GM10248 (cell line): ENCODE results near the gene DTX1.
"Not testable (repeated sequence)": the region's sequence is repeated elsewhere in the genome, so short reads cannot be mapped to it uniquely, and the experiment has no call there.

Source experiments
- CTCF ChIA-PET: fragments of 300-600 bp; sonication (Branson Sonifier 250); formaldehyde crosslinking; extraction: SDS; loops from one replicate; lab custom pipeline; 2021; ENCODE audit warnings: antibody characterized with exemption; lab: Yijun Ruan, JAX
- POLR2A ChIA-PET: fragments of 350-650 bp; sonication (Branson Sonifier 250); formaldehyde crosslinking; extraction: SDS; loops from one replicate; lab custom pipeline; 2020; ENCODE audit warnings: antibody characterized with exemption; lab: Yijun Ruan, JAX
- DNase-seq: peaks from one replicate; pipeline ENCODE4 v3.0.0; 2012; ENCODE audit errors: extremely low spot score
- TF ChIP-seq, protein P1 (sequence below): IDR thresholded peaks from 2 replicates; pipeline ENCODE4 v1.5.1; 2012; ENCODE audit warnings: mild to moderate bottlenecking, low read depth; ENCODE audit errors: extremely low read depth, missing control alignments, control extremely low read depth

DTX1 gene

DNA sequence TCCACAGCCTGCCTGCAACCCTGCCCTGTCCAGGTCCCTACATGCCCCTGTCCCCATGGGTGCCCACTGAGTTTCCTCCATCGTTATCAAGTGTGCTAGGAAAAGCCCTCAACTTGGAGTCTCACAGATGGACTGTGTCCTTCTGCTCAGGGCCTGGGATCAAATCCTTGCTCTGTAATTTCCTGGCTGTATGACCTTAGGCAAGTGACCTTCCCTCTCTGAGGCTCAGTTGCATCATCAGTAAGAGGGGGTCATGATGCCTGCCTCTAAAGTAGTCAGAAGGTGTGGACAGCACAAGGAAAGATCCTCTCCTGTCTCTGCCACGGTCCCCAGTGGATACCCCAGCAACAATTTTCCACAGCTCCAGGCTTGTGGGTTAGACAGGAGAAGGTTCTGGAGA is 56.9 kb downstream of the DTX1 start:
- no peak for DNase-seq
- ChIA-PET CTCF (interaction anchor here (1.0 to 2.9 kb wide), 3 partner anchors 14 to 64 kb away, joined by 3 to 14 read pairs (median 3); no protein-coding TSS in a partner anchor), POLR2A (no interaction called here)
- TF ChIP-seq, protein P1, sequence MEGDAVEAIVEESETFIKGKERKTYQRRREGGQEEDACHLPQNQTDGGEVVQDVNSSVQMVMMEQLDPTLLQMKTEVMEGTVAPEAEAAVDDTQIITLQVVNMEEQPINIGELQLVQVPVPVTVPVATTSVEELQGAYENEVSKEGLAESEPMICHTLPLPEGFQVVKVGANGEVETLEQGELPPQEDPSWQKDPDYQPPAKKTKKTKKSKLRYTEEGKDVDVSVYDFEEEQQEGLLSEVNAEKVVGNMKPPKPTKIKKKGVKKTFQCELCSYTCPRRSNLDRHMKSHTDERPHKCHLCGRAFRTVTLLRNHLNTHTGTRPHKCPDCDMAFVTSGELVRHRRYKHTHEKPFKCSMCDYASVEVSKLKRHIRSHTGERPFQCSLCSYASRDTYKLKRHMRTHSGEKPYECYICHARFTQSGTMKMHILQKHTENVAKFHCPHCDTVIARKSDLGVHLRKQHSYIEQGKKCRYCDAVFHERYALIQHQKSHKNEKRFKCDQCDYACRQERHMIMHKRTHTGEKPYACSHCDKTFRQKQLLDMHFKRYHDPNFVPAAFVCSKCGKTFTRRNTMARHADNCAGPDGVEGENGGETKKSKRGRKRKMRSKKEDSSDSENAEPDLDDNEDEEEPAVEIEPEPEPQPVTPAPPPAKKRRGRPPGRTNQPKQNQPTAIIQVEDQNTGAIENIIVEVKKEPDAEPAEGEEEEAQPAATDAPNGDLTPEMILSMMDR = no peak

DNA sequence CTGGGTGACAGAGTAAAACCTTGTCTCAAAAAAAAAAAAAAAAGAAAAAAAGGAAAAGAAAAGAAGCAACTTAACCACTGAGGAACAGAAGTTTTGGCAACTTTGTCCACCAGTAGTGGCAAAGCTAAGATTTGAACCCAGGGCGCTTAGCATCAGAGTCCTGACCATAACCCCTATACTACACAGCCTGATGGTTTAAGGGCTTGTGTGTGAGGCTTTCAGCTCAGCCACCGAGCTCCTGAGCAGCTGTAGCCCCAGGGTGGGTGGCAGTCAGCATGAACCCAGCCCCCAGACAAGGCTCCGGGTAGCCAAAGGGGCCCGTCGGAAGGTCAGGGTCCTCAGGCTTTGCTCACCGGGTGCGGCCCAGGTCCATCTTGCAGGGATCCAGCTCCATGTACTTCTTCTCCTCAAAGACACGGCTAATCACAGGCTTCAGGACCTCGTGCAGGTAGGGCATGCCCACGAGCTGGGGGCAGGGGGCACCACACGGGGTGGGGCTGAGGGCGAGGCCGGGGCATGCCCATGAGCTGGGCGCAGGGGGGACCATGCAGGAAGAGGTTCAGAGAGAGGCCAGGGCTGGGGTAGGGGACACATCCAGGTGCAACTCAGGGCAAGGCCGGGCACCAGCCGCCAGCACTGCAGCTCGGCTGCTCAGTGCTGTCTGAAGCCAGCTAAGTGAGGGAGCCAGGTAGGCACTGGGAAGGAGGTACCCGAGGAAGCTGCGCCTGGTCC is 58.1 kb downstream of the DTX1 start:
- CTCF ChIA-PET = interaction anchor here (1.1 to 2.9 kb wide), 4 partner anchors 9 to 66 kb away, joined by 3 to 14 read pairs (median 4); no protein-coding TSS in a partner anchor
- DNase-seq = no peak
- POLR2A ChIA-PET = interaction anchor here (0.6 kb wide), 1 partner anchor 17 kb away, joined by 4 read pairs; no protein-coding TSS in a partner anchor
- TF ChIP-seq, protein P1 = no peak

DNA sequence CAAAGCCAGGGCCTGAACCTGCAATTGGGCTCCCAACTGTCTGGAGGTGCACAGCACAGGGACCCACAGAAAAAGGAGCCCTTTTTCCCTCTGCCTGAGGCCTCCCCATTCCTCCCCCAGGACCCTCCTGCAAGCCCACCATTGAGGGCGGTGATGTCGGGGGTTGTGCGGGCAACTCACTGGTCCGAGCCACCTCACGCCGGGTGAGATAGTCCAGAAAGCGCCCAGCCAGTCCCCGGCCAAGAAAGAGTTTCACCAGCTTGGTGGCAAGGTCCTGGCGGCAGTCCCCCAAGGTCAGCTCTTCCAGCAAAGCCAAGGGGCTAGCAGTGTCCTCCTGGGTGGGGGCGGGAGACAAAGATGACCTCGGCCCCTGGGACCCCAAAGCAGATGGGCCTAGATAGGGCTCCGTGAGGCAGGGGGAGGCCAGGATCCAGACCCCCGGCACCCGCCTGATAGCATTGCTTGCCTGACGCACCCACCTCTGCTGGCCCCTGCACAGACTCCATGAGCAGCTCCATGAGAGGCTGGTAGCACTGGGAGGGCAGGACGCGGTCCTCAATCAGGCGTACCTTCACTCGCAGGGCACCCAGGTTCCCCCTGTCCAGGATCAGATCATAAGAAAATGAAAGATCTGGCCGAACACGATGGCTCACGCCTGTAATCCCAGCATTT is 59.1 kb downstream of the DTX1 start:
- TF ChIP-seq, protein P1 = no peak
- POLR2A ChIA-PET = no interaction called here
- CTCF ChIA-PET = no interaction called here
- no peak for DNase-seq

DNA sequence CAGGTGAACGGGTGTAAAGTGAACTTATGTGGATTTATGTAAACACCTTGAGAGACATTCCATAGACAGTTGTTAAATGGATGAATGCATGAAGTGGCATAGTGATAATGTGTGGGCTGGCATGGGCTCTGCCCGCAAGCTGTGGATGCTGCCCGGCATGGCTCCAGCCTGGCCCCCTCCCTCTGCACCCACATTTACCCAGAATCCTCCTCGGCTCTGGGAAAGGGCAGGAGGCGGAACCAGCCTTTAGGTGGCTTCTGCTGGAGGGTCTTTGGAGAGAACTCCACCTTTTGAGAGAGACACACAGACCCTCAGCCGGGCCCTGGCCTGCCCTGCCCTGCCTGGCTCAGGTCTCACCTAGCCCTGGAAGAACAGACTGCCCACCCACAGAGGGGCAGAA is 60.3 kb downstream of the DTX1 start:
- POLR2A ChIA-PET = no interaction called here
- no peak for DNase-seq
- TF ChIP-seq, protein P1 = no peak

DNA sequence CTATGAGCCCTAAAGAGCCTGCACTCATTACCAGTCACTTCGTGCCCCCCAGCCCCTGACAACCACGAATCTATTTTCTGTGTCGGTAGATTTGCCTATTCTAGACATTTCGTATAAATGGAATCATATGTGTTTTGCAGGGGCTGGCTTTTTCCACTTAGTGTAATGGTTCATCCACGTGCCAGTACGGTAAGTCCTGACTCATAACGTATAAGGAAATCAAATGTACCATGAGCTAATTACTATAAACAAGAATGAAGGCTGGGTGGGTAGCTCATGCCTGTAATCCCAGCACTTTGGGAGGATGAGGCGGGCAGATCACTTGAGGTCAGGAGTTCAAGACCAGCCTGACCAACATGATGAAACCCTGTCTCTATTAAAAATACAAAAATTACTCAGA is 61.2 kb downstream of the DTX1 start:
- CTCF ChIA-PET = interaction anchor here (1.8 kb wide), 1 partner anchor 19 kb away, joined by 5 read pairs; no protein-coding TSS in a partner anchor
- POLR2A ChIA-PET, DNase-seq: not testable (repeated sequence)

More for the DNA sequence above, 60.3 kb downstream of the DTX1 start:
- CTCF ChIA-PET = interaction anchor here (1.0 to 1.8 kb wide), 2 partner anchors 19 to 36 kb away, joined by 3 to 5 read pairs; no protein-coding TSS in a partner anchor

DNA sequence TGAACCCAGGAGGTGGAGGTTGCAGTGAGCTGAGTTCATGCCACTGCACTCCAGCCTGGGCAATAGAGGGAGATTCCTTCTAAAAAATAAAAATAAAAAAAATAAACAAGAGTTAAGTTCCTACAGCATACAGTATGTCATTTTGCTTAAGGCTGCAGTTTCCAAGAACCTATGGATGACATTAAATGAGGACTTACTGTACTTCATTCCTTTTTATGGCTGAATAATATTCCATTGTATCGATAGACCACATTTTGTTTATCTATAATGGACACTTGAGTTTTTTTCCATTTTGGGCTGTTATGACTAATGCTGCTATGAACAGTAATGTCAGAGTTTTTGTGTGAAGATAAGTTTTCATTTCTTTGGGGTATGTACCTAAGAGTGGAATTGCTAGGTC is 61.6 kb downstream of the DTX1 start:
- CTCF ChIA-PET = interaction anchor here (1.8 kb wide), 1 partner anchor 20 kb away, joined by 5 read pairs; no protein-coding TSS in a partner anchor
- DNase-seq = no peak
- TF ChIP-seq, protein P1 = no peak
- POLR2A ChIA-PET = no interaction called here
